T-helper 1 cell treated with Interleukin-12 subunit alpha and Interleukin-12 subunit beta and Interleukin-4 antibody, amounts not matched to agents 30 ng/mL and 1 ng/mL, for 36 hours (primary cell): ENCODE measurements around the gene RAD23B. TPM values are rescaled to one million over a fixed set of nuclear protein-coding genes. Genes with fewer than 3 reads are reported as not detected.

Experiments used
- intact Hi-C: fragments of 100-400 bp; cut with micrococcal nuclease; formaldehyde crosslinking; loops from one replicate; pipeline ENCODE4 v1.15.1; 2024
- total RNA-seq: library from RNA; stranded (reverse); gene quantifications from 2 replicates; pipeline ENCODE4 v1.2.3, GENCODE V29; 2022

Gene RAD23B
- total RNA-seq, 1 donor from 2014 or later = 103 TPM

- intact Hi-C loops = no loop called here
These were observed 47.3 kb downstream of the RAD23B start for GRCh38 chr9:107330420-107330819.

GRCh38 chr9:107332883-107333282 is 49.8 kb downstream of the RAD23B start:
- intact Hi-C loops = no loop called here

DNA sequence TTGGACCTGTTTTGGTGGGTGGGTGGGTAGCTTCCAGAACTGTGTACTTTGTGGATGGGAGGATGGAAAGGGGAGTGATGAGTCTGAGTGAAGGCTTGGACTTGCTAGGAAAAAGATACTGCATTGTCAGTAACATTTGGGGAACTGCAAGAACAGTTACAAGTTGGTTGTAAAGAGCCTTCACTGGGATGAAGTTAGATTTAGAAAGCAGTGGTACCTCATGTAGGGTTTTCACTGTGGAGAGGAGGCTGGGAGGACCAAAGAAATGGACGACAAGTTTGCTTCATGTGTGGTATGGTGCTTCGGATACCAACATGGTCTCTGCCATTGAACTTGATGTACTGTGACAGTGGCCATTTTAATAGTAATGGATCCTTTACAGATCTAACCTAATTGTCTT is 50.3 kb downstream of the RAD23B start:
- intact Hi-C loops = no loop called here

- intact Hi-C loops = no loop called here
These were observed 51.2 kb downstream of the RAD23B start for GRCh38 chr9:107334103-107334776.

DNA sequence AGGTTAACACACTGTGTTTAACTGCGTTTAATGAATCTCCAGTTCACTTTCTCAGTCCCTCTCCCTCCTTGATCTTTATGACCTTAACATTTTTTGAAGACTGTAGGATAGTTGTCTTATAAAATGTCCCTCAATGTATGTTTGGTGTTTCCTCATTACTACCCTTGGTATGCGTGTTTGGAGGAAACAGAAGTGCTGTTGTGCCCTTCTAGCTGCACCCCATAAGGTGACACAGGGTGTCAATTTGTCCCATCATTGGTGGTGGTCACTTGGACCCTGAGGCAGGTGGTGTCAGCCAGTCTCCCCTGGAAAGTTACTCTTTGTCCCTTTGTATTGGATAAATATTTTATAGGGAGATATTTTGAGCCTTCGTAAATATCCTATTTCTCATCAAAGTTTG is 52.3 kb downstream of the RAD23B start:
- intact Hi-C loops = no loop called here

DNA sequence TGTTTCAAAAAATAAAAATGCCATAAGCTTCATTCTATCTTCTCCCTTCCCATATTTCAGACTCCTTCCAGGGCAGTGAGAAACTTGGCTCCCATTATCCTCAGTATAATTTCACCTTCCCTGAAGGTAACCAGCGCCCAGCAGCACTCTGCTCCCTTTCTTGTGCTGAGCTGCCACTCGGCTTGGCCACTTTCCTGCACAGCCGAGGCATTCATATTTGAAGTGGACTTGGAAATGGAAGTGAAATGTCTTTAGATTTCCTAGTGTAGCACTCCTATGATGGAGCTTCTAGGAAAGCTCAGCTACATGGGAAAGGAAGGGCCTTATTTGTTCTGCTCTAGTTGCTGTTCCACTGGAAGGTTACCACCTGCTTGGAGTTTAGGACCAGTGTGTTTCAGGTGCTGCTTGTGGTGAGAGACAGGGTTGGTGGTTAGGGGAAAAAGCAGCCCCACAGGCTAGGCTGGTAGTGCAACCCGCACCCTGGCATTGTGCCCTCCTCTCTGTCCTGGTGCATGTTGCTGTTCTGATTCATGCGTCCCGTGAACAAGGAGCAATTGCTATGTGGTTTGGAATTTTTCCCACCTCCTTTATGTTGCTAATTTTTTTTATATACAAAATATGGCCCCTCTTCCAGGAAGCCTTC is 53.8 kb downstream of the RAD23B start:
- intact Hi-C loops = no loop called here

GRCh38 chr9:107337676-107338590 is 54.9 kb downstream of the RAD23B start:
- intact Hi-C loops = no loop called here

- intact Hi-C loops = no loop called here
These were observed 56.0 kb downstream of the RAD23B start for GRCh38 chr9:107338911-107339659.

DNA sequence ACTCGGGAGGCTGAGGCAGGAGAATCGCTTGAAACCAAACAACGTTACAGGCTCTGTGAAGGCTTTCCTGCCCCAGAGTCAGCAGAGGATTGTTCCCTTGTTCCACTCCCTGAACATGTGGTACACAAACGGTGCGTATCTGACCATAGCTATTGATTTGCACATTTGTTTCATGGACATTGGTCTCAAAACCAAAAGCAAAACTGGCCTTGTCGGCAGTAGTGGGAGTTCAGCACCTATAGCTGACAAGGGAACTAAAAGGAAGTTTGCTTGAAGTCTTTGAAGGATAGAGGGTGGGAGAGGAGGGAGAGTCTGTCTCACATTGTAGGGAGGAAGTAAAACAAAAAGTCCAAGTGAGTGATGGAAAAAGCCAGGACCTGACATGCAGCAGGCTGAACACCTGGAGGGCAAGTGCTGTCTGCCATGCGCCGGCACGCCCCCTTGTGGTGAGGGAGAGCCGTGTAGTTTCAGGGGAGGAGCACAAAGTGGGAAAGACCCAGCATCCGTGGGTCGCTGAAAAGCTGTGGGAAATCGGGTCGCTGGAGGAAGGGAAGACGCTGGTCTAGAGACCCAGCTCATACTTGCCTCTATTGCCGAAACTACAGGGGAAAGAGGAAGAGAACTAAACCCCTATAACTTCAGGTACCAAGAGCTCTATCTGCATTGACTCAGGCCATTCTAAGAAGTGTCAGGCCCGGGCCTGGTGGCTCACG is 58.0 kb downstream of the RAD23B start:
- intact Hi-C loops = loop anchor here (1.0 kb wide), 5 partner anchors 58 to 204 kb away; partner anchors contain the start of gene RAD23B

GRCh38 chr9:107342476-107343161 is 59.5 kb downstream of the RAD23B start:
- intact Hi-C loops = no loop called here

GRCh38 chr9:107345327-107345726 is 62.2 kb downstream of the RAD23B start:
- intact Hi-C loops = no loop called here

GRCh38 chr9:107348836-107349235 is 65.8 kb downstream of the RAD23B start:
- intact Hi-C loops = no loop called here

DNA sequence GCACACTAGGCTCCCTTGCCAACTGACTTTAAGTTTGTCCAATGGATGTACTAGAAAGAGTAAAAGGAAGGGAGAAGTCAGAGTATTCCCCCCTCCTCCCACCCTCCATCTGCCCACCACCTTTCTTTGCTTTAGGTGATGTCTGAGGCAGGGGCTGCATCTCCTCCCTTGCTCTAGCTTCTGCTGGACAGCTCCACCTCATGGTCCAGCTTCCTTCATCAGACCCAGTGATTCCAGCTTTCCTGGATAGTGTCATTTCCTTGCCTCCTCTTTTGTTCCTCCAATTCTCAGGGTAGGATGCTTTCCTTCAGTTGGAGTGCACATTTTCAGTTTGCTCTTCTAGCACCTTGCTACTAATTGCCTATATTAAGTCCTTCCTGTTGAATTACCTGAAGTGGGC is 67.4 kb downstream of the RAD23B start:
- intact Hi-C loops = no loop called here

DNA sequence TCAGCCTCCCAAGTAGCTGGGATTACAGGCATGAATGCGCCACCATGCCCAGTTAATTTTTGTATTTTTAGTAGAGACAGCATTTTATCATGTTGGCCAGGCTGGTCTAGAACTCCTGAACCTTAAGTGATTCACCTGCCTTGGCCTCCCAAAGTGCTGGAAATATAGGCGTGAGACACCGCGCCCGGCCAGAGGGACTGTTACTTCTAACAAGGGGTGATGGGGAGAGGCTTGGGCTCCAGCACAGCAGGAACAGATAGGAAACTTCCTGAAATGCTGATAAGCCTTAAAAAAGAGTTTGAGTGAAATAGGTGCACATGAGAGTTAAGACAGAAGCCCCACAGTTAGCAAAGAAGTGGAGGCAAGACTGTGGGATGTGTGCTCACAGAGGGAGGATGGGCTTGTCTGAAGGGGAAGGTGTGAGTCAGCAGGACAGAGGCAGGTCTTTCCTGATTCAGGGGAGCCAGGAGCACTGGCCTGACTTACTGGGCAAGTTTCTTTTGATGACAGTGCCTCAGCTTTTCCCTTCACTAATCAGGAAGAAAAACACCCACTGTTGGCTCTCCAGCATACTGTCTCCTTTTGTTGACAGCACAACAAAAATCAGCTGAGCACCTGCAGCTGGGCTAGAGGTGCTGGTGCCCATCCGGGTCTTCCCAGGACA is 68.4 kb downstream of the RAD23B start:
- intact Hi-C loops = no loop called here

- intact Hi-C loops = no loop called here
These were observed 72.3 kb downstream of the RAD23B start for GRCh38 chr9:107355394-107355793.

GRCh38 chr9:107358986-107359385 is 75.9 kb downstream of the RAD23B start:
- intact Hi-C loops = no loop called here

DNA sequence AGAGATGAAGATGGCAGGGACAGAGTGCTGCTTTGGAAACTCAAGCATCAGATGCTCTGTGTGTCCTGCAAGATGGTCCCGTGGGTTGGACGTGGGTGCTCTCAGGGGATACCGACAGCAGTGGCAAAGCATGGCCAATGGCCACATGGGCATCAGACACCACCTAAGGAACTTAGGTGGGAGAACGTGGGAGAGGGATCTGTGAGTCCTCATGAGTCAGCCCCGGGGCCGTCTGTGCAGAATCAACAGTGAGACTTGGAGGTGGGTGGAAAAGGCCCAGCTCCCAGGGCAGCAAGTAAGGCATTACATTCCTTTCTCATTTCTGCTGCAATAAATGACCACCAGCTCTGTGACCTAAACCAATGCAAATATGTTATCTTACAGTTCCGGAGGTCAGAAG is 77.0 kb downstream of the RAD23B start:
- intact Hi-C loops = no loop called here

DNA sequence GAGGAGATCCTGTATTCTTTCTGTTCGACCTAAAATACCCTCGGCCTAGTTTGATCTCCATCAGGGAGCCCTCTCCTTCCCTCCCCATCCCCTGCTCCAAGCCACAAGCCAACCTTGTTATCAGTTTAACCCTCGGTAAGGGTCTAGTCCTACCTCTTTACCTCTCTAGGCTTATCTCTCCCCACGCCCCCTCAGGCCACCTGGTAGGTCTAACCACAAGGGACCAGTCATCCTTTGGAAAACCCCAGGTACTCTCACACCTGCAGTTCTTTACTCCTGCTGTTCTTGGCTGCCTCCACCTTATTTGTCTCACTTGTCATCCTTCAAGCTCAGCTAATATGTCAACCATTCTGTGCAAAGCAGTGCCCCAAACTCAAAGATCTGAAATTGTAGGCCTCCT is 78.7 kb downstream of the RAD23B start:
- intact Hi-C loops = no loop called here

DNA sequence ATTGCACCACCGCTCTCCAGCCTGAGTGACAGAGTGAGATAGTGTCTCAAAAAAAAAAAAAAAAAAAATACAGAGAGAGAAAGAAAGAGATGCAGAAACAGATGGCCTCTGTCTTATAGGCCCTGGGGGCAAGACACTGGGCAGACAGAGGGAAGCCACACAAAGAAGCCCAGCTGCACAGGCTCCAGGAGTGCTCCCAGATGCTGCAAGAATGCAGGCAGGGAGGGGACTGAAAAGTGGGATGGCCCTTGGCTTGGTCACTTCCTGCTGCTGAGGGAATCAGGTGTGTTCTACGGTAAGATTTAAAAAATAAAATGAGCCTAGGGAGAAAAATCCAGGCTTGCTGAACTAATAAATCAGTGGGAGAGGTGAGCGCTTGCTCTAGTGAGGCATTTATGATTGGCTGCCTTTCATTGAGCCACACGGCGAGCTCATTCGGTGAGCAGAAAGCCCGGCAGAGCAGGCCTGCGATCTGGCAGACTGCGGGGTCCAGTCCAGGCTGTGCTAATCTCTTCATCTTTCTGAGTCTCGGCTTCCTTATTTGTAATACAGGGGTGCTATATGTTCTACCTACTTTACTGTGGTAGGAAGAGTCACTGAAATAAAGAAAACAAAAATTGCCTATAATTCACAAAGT is 80.6 kb downstream of the RAD23B start:
- intact Hi-C loops = no loop called here
